ENCODE data around the gene PRMT2.

DNA sequence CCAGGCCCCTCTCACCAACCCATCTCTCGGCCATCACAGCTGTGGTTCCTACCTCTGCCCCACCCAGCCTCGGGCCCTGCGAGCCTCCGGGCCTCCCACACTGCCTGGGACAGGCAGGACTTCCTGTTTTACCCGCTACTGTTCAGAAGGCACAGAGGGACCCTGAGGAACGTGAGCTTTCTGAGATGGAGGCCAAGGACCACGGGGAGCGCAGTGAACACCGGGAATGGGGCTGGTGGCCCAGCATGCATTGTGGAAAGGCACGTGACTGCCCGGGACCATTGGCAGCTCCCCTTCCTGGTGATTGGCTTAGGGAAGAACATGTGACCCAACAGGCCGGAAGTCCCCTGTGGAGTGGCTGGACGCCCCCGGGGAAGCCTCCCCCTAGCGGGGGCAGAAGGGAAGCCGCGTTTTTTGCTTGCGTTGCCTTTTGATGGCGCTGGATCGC is 37.6 kb upstream of the PRMT2 start:
- TF ChIP-seq EZH2 (IDR thresholded peaks at IDR 0.05; ENCODE audit: low read depth, unreplicated experiment) (no peak), ZNF331 (CRISPR knock-in tag; IDR thresholded peaks at IDR 0.05; ENCODE audit: low read depth) (no peak), EZH2phosphoT487 (IDR thresholded peaks at IDR 0.05; ENCODE audit: unreplicated experiment) (no peak), POLR2AphosphoS5 (IDR thresholded peaks at IDR 0.05; ENCODE audit: low read depth) (no peak), NANOG (IDR thresholded peaks at IDR 0.05; ENCODE audit: borderline replicate concordance) (no peak), JUNB (IDR thresholded peaks at IDR 0.05; ENCODE audit: unreplicated experiment) (no peak), CREB1 (CRISPR knock-in tag; IDR thresholded peaks at IDR 0.05; ENCODE audit: low read depth) (no peak), ZNF462 (CRISPR knock-in tag; IDR thresholded peaks at IDR 0.05) (no peak), ETS1 (IDR thresholded peaks at IDR 0.05) (no peak), ZNF114 (CRISPR knock-in tag; IDR thresholded peaks at IDR 0.05) (no peak), STAT1 (IDR thresholded peaks at IDR 0.05; ENCODE audit: unreplicated experiment) (no peak)
- TF ChIP-seq, protein P1, sequence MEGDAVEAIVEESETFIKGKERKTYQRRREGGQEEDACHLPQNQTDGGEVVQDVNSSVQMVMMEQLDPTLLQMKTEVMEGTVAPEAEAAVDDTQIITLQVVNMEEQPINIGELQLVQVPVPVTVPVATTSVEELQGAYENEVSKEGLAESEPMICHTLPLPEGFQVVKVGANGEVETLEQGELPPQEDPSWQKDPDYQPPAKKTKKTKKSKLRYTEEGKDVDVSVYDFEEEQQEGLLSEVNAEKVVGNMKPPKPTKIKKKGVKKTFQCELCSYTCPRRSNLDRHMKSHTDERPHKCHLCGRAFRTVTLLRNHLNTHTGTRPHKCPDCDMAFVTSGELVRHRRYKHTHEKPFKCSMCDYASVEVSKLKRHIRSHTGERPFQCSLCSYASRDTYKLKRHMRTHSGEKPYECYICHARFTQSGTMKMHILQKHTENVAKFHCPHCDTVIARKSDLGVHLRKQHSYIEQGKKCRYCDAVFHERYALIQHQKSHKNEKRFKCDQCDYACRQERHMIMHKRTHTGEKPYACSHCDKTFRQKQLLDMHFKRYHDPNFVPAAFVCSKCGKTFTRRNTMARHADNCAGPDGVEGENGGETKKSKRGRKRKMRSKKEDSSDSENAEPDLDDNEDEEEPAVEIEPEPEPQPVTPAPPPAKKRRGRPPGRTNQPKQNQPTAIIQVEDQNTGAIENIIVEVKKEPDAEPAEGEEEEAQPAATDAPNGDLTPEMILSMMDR (conservative IDR thresholded peaks at IDR 0.05; ENCODE audit: low read depth in 2 of 2), result 0 out of 4 replicates have a peak, but pooled peaks of 1 of the 2 experiments have one; percentile 4
- TF ChIP-seq, protein P2, sequence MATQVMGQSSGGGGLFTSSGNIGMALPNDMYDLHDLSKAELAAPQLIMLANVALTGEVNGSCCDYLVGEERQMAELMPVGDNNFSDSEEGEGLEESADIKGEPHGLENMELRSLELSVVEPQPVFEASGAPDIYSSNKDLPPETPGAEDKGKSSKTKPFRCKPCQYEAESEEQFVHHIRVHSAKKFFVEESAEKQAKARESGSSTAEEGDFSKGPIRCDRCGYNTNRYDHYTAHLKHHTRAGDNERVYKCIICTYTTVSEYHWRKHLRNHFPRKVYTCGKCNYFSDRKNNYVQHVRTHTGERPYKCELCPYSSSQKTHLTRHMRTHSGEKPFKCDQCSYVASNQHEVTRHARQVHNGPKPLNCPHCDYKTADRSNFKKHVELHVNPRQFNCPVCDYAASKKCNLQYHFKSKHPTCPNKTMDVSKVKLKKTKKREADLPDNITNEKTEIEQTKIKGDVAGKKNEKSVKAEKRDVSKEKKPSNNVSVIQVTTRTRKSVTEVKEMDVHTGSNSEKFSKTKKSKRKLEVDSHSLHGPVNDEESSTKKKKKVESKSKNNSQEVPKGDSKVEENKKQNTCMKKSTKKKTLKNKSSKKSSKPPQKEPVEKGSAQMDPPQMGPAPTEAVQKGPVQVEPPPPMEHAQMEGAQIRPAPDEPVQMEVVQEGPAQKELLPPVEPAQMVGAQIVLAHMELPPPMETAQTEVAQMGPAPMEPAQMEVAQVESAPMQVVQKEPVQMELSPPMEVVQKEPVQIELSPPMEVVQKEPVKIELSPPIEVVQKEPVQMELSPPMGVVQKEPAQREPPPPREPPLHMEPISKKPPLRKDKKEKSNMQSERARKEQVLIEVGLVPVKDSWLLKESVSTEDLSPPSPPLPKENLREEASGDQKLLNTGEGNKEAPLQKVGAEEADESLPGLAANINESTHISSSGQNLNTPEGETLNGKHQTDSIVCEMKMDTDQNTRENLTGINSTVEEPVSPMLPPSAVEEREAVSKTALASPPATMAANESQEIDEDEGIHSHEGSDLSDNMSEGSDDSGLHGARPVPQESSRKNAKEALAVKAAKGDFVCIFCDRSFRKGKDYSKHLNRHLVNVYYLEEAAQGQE (IDR thresholded peaks at IDR 0.05; ENCODE audit: unreplicated experiment), result no peak

Data from GM23338 (cell line).